SIG-M5 treated with dmso at 0.1 percent for 504 hours (cell line): Measurements from ENCODE around the gene FXYD6.

Source experiments
- DNase-seq: peaks from one replicate; lab custom pipeline; 2025; ENCODE audit not compliant: unreplicated experiment; lab: John Stamatoyannopoulos, UW

Gene FXYD6

DNA sequence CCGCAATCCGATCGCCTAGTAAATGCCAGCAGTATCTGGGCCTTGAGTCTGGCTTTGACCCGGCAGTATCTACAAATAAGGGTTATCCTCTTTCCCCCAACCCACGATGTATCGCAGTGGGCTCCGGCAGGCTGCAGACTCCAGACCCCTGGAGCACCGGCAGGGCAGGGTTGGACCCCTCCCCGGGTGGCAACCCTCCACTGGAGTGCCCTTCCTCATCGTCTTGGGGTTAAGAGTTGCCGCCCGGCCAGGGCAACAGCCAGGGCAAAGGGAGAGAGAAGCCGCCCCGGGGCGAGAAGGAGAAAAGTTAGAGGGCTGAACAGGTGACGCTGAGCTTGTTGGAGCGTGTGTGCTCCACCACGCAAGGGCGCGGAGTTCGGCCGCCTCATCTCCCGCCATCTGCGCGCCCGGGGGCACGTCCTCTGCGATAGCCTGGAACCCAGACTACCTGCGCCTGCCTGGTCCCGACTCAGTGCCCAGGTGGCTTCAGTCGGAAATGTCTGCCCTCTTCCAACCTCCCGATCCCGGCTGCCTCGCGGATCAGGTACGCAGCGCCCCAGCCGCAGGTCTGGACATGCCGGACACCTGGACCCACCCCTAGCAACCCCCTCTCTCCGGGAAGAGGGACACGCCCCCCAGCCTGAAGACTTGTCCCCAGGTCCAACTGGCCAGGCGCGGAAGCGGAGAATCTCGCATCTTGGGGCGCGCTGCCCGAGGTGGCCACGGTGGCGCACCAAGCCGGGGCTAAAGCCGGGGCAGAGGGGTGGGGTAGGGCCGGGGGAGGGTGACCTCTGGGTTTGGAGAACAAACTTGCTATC is 80.6 kb downstream of the FXYD6 start:
- DNase-seq = no peak

DNA sequence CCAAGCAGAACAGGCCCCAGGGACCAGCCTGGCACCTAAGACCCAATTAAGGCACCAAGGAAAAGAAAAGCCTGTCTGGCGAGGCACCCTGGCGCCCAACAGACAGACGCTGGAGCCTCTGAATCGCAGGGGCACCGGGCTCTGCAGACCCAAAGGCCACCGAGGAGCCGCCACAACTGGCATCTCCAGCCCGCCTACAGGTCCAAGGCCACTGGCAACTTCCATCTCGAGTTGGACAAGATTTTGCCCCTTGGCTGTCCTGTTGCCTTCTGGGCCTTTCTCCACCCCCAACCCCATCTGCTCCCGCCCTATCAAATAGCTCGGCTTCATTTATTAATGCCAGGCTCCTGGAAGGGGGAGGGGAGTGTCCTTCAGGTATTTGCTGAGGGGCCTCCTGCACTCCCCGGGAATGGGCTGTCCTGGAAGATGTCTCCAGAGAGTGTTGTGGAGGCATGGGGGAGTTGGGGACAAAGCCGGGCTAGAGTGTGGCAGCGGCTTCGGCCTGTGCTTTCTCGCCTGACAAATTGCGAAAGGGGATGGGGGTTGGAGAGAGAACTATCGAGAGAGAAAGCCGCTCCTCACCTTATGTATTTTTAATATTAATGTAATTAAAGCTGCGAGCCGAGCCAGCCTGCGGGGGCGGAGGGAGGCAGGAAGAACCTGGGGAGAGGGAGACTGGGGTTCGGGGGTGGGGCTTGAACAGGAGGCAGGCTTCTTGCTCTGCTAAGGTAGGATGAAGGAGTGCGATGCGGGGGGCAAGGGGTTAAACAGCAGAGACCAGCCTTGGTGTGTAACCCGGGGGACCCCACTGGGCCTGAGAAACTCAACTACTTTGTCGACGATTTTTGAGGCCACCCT is 81.5 kb downstream of the FXYD6 start:
- no peak for DNase-seq

DNA sequence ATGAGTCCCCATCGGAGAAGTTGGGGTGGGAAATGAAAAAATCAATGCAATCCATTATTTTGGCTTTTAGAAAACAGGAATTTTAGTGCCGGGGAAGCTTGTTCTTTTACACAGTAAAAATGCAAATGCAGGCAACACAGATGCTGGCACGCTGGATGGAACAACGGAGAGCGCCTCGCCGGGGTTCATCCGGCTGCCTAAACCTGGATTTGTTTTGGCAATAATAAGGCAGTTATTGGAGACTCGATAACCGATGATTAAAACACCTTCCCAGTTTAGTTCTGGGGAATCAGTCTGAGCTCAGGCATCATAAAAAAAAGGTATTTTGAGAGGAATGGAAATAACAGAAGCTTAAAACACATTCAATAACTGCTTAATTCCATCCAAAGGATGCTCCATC is 82.3 kb downstream of the FXYD6 start:
- no peak for DNase-seq

DNA sequence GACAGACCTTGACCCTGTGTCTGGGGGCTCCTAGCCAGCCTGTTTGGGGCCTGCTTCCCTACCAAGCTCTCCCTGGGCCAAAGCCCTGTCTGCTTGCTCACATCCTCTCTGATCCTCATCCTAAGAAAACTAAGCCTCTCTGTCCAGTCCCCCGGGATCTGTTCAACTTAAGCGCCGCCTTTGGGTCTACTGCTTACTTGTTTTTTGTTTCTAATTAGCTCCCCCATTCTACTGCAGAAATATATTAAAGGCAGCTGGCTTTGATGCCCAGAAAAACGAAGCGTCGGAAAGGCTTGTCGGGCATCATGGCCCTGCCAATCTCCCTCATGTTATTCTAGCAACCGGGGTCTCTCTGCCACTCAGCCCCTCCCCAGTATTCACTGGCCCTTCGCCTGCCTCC is 82.9 kb downstream of the FXYD6 start:
- DNase-seq = no peak

DNA sequence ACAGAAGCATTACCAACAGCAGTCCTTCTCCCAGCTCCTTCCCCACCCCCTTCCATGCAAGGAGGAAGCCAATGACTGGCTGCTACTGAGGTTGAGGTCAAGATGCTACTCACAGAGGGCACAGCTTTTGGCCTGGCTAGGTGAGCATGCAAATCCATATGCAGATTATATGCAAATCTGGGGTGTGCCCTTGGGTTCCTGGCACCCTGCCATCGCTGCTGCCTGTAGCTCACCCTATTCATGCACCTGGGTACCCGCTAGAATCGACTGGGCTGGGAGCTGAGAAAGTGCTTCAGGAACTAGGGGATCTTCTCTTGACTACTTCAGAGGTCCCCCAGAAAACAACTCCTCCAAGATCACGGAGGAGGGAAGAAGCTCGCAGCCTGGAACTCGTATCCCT is 83.5 kb downstream of the FXYD6 start:
- DNase-seq = no peak

DNA sequence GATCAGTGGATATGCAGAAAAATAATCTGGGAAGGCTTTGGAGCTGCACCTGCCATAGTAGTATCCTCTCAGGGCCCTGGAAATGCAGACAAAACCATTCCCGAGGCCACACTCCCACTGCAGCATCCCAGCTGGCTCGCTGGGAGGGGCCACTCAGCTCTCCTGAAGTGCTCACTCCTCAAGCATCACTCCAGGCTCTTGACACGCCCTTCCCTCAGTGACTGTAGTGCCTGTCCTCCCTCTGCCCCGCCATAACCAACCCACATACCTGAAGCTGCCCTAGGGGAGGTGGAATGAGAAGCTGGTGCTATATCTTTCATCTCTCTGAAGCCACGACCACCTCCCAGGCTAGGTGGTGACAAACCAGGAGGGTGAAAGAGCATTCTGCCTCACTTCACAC is 84.2 kb downstream of the FXYD6 start:
- DNase-seq = no peak

DNA sequence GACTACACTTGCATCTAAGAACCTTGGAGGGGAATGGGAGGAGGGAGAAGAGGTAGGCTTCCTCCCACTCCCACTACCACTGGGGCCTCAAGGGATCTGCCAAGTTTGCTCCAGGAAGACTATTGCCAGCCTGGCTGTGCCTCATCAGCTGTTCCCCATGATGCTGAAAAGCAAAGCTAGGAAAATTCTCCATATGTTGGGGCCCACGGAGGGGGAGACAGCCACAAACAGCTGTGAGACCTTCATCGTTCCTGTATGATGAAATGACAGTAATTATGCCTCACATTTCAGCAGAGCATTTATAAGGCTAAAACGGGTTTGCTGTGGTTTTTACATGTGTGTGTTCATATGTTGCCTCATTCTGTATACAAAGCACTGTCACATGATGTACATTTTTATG is 86.2 kb downstream of the FXYD6 start:
- no peak for DNase-seq

DNA sequence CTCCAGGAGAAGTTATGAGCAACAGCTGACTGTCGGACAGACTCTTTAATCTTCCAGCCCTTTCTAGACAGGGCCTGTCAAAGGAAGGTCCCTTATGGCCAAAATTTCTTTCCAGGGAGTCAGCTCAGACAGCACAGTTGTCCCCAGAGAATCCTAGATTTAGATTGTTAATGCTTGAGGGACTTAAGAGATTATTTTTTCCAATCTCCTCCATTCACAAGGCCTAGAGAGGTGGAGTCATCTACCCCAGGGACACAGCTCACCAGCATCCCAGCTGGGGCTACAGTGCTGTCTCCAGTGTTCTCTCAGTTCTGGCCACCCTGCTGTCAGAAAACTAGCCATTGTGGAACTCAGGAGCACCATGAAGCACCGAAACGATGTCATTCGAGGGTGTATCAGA is 87.2 kb downstream of the FXYD6 start:
- DNase-seq = no peak
